NCI-H774 (cell line): ENCODE results near the gene RELT.
"Not testable (repeated sequence)": the region's sequence is repeated elsewhere in the genome, so short reads cannot be mapped to it uniquely, and the experiment has no call there.

Experiments used
- DNase-seq: peaks from one replicate; lab custom pipeline; 2025; lab: John Stamatoyannopoulos, UW

The RELT gene

GRCh38 chr11:73436859-73437258 is 60.7 kb downstream of the RELT start:
- not testable (repeated sequence) for DNase-seq

- no peak for DNase-seq
These were observed 63.0 kb downstream of the RELT start for GRCh38 chr11:73439002-73439843.

GRCh38 chr11:73445980-73446379 is 69.8 kb downstream of the RELT start:
- DNase-seq: no peak

GRCh38 chr11:73446766-73447165 is 70.6 kb downstream of the RELT start:
- DNase-seq: no peak
